OCI-LY3 (cell line): ENCODE data around the gene KAZN.

Experiments
- CTCF ChIP-seq: fragments of 200-600, 300-600 bp; sonication (generic); IDR thresholded peaks from 2 replicates; pipeline ENCODE4 v1.5.1; 2014; ENCODE audit warnings: antibody characterized with exemption, low read length, low read depth
- EZH2phosphoT487 ChIP-seq: fragments of 200-600 bp; shearing (Covaris generic); IDR thresholded peaks from 2 replicates; pipeline ENCODE4 v1.6.1; 2018; ENCODE audit warnings: antibody characterized with exemption, mixed run types, low read depth

DNA sequence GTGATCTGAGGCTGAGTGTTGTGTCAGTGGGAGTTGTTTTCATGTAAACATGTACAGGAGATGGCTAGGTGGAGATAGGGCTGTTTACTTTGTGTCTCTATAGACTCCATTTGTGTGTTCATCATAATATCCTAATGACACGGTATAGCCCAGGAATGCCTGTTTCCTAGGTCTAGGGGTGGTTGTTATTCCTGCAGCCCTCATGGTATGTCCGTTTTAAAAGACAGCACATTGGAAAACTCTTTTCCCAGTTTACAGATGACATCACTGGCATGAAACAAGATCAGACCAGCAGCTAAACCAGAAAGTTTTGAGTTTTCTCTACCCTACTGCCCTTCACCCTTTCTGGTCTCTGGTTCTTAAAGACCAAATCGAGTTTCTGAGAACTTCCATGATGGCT lies 327.7 kb downstream of the KAZN start:
- no peak for TF ChIP-seq CTCF
- TF ChIP-seq EZH2phosphoT487 = no peak
